Eye (tissue), 1 donor: ENCODE measurements around the gene FCRLA.
A peak's percentile ranks its signal among the peaks of the same experiment; 100 is the strongest.

Experiments
- DNase-seq: peaks from one replicate; pipeline ENCODE4 v3.0.0-alpha.2; 2015

Gene FCRLA

DNA sequence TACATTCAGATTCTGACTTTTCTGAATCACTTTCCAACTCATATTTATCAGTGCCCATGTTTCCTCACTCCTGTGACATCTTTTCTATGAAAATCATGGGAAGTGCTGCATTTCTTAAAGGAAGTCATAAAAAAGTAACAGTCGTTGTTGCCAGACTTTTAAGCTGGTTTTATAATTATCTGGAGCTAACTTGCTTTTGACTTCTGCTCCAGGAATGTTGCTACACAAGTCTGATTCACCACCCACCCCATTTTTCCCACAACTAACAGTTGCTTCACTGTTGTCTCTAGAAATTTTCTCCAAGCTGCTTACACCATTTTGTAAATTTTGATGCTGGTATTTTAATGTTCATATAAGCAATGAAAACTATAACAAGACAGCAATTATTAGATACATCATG lies 26.5 kb downstream of the FCRLA start:
- DNase-seq = no peak

DNA sequence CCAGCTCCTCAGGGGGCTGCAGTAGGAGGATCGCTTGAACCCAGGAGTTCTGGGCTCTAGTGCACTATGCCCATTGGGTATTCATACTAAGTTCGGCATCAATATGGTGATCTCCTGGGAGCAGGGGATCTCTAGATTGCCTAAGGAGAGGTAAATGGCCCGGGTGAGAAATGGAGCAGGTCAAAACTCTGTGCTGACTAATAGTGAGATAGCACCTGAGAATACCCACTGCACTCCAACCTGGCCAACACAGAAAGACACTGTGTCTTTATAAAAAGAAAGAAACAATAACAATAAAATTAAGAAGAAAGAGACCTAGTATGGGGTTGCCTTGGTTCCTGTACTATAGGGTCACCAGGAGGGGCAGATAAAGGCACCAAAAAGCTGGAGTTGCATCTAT lies 28.8 kb downstream of the FCRLA start:
- no peak for DNase-seq

DNA sequence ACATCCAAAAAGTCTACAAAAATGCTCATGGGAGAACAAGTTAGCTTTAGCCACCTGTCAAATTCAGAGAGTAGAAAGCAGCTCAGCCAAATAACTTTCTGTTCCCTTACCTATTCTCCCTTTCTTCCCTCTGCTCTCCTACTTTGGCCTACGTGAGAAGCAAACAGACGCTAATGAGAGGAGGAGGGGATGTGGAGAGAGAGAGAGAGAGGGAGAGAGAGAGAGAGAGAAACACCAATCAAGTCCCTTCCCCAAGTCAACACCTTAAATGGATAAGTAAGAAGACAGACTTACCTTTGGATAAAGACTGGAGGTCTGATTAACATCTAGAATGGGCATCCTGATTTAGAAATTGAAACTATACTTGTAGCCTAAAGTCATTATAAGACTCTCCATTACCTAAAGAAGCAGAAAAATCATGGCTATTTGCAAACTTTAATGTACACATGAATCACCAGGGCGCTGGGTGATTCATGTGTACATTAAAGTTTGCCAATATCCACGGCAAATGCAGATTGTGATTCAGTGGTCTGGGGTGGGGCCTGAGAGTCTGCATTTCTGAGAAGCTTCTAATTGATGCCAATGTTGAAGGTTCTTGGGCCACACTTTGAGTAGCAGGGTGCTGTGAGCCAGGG lies 29.4 kb downstream of the FCRLA start:
- DNase-seq = no peak

DNA sequence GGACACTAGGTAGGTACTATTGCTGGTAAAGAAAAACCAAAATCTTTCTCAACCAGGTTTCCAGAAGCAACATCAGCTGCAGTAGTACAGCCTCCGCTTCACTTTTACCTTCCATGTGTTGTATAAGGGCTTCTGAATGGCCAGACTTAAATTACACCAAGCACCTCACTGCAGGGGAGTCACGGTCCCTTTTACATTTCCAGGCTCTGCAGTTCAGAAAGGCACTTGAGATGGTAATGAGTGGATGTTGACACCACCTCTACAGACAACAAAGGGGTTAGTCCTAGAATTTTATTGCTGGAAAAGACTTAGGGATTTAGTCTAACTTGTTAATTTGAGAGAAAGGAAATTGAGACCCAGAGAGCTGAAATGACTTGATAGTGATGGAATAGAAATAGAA lies 30.6 kb downstream of the FCRLA start:
- no peak for DNase-seq

DNA sequence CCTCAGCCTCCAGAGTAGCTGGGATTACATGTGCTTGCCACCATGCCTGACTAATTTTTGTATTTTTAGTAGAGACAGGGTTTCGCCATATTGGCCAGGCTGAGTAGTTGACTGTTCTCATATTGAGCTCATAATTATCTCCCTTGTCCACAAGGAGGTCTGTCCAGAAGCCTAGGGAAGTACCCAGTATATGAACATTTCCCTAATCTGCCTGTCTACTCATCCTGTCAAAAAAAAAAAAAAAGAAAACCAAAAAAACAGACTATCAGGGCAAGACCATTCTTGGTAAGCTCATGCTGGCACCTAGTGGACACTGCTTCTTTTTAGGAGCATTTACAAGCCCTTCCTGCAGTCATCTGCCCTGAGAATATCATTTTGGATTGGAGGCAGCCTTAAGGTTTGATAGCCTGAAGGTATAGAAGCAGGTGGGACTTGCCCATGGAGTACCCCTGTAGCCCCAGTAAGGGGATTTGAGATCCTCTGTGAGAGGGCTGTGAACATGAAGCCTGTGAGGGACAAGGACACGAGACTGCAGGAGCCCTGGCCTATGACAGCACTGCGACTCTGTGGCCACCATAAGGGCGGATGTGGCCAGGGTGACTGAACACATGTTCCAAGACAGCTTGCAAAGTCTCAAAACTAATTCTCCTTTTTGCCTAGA lies 31.7 kb downstream of the FCRLA start:
- peak; percentile 33 for DNase-seq

DNA sequence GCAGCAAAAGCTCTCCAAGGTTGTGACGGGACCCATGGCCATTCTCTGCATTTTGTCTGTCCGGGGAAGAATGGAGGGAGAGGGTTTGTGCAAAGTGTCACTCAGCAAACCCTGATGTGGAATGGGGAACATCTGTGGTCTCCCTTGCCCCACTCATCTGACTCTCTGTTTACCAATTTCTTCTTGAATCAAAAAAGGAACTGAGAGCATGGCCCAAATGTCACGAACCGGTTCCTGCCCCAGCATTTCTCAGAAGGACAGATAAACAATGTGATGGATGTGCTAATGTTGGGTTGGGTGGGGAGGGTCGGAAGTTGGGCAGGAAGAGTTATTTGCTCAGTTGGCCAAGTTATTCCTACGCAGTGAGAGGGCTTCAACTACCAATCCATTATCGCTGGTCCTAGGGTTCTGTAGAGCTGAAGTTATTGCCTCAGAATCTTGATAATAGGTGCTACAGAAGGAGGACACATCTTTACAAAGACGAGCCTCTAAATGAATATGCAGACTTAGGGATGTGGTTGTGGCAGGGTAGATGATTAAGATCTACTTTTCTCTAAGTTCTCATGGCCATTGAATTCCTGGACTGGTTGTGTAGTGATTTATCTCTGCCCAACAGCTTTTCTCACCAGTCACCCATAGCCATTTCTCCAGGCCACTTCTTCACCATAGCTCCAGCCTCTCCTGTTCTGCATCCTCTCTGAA lies 33.0 kb downstream of the FCRLA start:
- DNase-seq = no peak

DNA sequence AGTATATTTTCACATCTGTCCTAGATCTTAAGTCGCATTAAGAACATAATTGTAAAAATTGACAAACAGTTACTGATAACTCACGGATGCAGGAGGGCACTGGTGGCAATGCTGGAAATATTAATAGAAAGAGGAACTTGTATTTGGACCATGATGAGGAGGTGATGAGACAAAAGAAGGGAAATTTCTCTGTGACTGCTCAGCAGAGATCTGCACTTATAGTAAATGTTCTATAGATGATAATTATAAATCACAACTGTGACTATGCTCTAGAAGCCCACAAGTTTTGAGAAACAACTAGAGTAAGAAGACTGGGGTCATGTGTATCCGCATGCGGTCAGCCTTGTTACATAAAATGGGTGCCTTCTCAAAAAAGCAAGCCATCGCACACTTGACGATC lies 33.9 kb downstream of the FCRLA start:
- no peak for DNase-seq

DNA sequence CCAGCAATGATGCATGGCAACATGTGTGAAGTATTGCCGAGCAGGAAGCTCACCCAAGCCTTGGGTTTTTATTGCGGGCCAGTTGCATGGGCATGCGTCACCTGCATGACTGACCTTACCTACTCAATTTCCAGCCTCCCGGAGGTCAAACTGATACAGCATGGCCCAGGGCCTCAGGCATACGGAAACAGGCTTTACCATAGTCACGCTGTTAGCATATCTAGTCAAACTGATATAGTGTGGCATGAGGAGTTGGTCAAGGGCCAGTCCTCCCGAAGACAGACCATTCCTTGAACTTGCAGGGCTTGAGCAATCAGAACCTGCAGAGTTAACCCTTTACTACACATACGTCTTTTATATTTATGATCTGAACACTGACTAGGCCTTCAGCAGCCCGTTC lies 36.2 kb downstream of the FCRLA start:
- DNase-seq = no peak

DNA sequence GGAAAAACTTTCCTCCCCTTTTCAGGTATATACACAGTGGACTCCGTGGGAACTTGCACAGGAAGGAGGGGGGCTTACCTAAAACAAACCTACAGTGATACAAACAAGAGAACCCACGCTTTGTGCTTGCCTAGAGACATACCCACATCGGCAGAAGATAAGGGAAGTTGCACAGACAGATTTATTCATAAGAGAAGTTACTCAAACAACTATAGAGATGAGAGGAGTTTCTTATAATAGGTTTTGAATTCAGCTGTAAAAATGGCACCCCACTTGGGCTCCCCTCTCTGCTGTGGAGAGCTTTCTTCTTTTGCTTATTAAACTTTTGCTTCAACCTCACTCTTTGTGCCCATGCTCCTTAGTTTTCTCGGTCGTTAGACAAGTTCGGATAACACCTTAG lies 40.8 kb downstream of the FCRLA start:
- no peak for DNase-seq

DNA sequence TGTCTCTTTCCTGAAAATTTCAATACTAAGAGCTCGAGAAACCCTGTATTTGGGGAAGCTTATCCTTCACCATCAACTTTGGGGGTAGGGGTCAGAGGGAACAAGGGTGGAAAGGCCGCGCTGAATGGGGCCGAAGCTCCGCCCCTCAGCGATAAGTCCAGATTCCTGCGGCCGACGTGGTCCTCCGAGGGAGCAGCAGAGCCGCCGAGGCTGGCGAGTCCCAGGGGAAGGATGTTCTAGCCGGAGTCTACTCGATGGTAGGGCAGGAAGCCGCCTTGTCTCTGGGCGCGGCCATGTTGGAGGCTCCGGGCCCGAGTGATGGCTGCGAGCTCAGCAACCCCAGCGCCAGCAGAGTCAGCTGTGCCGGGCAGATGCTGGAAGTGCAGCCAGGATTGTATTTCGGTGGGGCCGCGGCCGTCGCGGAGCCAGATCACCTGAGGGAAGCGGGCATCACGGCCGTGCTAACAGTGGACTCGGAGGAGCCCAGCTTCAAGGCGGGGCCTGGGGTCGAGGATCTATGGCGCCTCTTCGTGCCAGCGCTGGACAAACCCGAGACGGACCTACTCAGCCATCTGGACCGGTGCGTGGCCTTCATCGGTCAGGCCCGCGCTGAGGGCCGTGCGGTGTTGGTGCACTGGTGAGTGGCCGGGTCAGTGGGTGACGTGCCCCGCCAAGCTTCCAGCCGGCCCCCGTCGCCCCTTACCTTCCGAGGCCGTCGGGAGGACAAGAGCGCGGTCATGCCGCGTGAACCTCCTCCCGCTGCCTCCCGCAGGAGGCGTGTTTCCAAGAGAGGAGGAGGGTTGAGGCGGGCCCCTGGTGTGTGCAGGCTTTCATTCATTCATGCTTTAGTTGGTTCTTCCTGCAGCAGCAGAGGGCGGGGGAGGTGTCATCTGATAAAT lies 42.7 kb downstream of the FCRLA start, which contains the start of gene DUSP12:
Gene DUSP12, plus strand, starts transcription at position 278 of the 899 bp plus-strand sequence. Its CDS starts 16 bp downstream, at position 294.
- peak; percentile 98 for DNase-seq

DNA sequence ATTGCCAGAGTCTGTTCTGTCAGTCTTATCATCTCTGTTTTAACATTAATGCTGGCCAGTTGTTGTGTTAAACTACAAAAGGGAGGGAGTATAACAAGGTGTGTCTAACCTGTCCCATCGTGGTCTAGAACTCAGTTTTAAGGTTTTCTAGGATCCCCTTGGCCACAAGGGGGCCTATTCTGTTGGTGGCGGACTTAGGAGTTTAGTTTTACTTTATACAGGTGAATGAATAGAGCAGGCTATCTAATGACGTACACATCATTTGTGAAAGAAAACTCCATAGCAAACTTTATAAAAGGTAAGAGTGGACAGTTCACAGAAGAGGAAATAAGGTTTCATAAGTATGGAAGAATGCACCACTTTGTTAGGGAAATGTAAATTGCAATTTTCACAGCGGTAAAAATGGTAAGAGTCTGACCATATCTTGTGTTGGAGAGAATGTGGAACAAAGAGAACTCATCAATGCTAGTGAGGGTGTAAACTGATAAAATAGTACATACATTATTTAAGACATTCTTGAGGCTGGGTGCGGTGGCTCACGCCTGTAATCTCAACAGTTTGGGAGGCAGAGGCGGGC lies 56.6 kb downstream of the FCRLA start:
- DNase-seq = no peak
